HepG2 (cell line): Measurements from ENCODE around the gene HAND1. TPM values are rescaled to one million over a fixed set of nuclear protein-coding genes. Genes with fewer than 3 reads are reported as not detected.

Source experiments
- GLI4 ChIP-seq: sonication (generic); formaldehyde crosslinking; IDR thresholded peaks from 2 replicates; pipeline ENCODE4 v1.5.1; 2020; ENCODE audit warnings: missing genetic modification reagents, mild to moderate bottlenecking, moderate library complexity, borderline replicate concordance
- KDM5B ChIP-seq: sonication (generic); formaldehyde crosslinking; IDR thresholded peaks from 2 replicates; pipeline ENCODE4 v1.4.0; 2020; ENCODE audit warnings: missing genetic modification reagents, mild to moderate bottlenecking, borderline replicate concordance
- MAZ ChIP-seq, 2 experiments: sonication (generic) in 1 of 2; formaldehyde crosslinking in 1 of 2; IDR thresholded peaks; 2 replicates each; pipeline versions ENCODE4 v1.5.0 to v1.6.1; 2012 to 2020; ENCODE audit warnings: low read depth in 2 of 2, mild to moderate bottlenecking in 2 of 2, borderline replicate concordance in 1 of 2, improper control_type of control experiment in 1 of 2, low read length in 1 of 2, missing genetic modification reagents in 1 of 2, moderate library complexity in 1 of 2
- PAWR ChIP-seq: sonication (generic); formaldehyde crosslinking; IDR thresholded peaks from 2 replicates; pipeline ENCODE4 v1.4.0; 2020; ENCODE audit warnings: missing genetic modification reagents, mild to moderate bottlenecking, borderline replicate concordance
- POLR2A ChIP-seq, 2 experiments: IDR thresholded peaks; 2 replicates each; pipeline ENCODE4 v1.6.1; 2011; ENCODE audit warnings: low read depth in 2 of 2, low read length in 2 of 2, mild to moderate bottlenecking in 1 of 2, moderate library complexity in 1 of 2; ENCODE audit not compliant: insufficient read depth in 1 of 2
- RCOR2 ChIP-seq: IDR thresholded peaks from 2 replicates; pipeline ENCODE4 v1.6.1; 2016; ENCODE audit warnings: missing biosample characterization, missing genetic modification reagents
- SRSF4 ChIP-seq: fragments of 200-400 bp; formaldehyde crosslinking; IDR thresholded peaks from one replicate; pipeline ENCODE4 v1.6.1; 2018; ENCODE audit warnings: mild to moderate bottlenecking, low read depth, low read length, moderate library complexity; ENCODE audit not compliant: poor library complexity, severe bottlenecking
- STAG1 ChIP-seq: sonication (generic); formaldehyde crosslinking; IDR thresholded peaks from 2 replicates; pipeline ENCODE4 v1.4.0; 2020; ENCODE audit warnings: missing genetic modification reagents
- U2AF1 ChIP-seq: fragments of 200-400 bp; formaldehyde crosslinking; optimal IDR thresholded peaks from 2 replicates; pipeline ENCODE3; 2017; ENCODE audit warnings: mild to moderate bottlenecking, low read depth, low read length
- ZBTB1 ChIP-seq: sonication (generic); formaldehyde crosslinking; IDR thresholded peaks from 2 replicates; pipeline ENCODE4 v1.4.0; 2020; ENCODE audit warnings: missing genetic modification reagents, borderline replicate concordance
- ZNF317 ChIP-seq: sonication (generic); formaldehyde crosslinking; IDR thresholded peaks from 2 replicates; pipeline ENCODE4 v1.5.0; 2020; ENCODE audit warnings: mild to moderate bottlenecking, missing genetic modification reagents
- ZNF446 ChIP-seq: sonication (generic); formaldehyde crosslinking; IDR thresholded peaks from 2 replicates; pipeline ENCODE4 v1.5.0; 2020; ENCODE audit warnings: mild to moderate bottlenecking, missing genetic modification reagents
- ZNF451 ChIP-seq: sonication (generic); formaldehyde crosslinking; IDR thresholded peaks from 2 replicates; pipeline ENCODE4 v1.5.0; 2020; ENCODE audit warnings: mild to moderate bottlenecking, missing genetic modification reagents
- ZNF563 ChIP-seq: sonication (generic); formaldehyde crosslinking; IDR thresholded peaks from 2 replicates; pipeline ENCODE4 v1.8.0; 2022; ENCODE audit warnings: mild to moderate bottlenecking, moderate library complexity, missing genetic modification reagents
- ZNF777 ChIP-seq: sonication (generic); formaldehyde crosslinking; IDR thresholded peaks from 2 replicates; pipeline ENCODE4 v1.4.0; 2020; ENCODE audit warnings: missing genetic modification reagents
- polyA plus RNA-seq, 8 experiments: library from polyadenylated mRNA; depleted of rRNA in 3 of 8; stranded (reverse) in 7 of 8; unstranded in 1 of 8; fragments of >200 nt; fragmentation: Illumina TruSeq in 4 of 8; extraction: Trizol in 4 of 8; gene quantifications; 2 replicates each; pipeline versions ENCODE4 v1.2.1 to v1.2.3, GENCODE V29; 2011 to 2016; ENCODE audit warnings: low read depth in 4 of 8, missing spikeins in 1 of 8, mixed read lengths in 1 of 8; ENCODE audit not compliant: insufficient read depth in 1 of 8
- total RNA-seq, 5 experiments: library from RNA; depleted of rRNA; stranded (reverse); fragments of >200 nt; fragmentation: Illumina TruSeq; extraction: Trizol; gene quantifications; 2 replicates each; pipeline ENCODE4 v1.2.3, GENCODE V29; 2016; ENCODE audit warnings: low read depth in 1 of 5
- TF ChIP-seq, protein P1 (sequence below): sonication (generic); formaldehyde crosslinking; IDR thresholded peaks from 2 replicates; pipeline ENCODE4 v1.4.0; 2020; ENCODE audit warnings: missing genetic modification reagents
- TF ChIP-seq, protein P2 (sequence below), 2 experiments: sonication (generic) in 1 of 2; formaldehyde crosslinking in 1 of 2; IDR thresholded peaks; 2 replicates each; pipeline versions ENCODE4 v1.4.0 to v1.6.1; 2018 to 2020; ENCODE audit warnings: missing genetic modification reagents in 2 of 2, borderline replicate concordance in 1 of 2, low read depth in 1 of 2, mild to moderate bottlenecking in 1 of 2, missing biosample characterization in 1 of 2
- TF ChIP-seq, protein P3 (sequence below): sonication (generic); formaldehyde crosslinking; IDR thresholded peaks from 2 replicates; pipeline ENCODE4 v1.4.0; 2020; ENCODE audit warnings: missing genetic modification reagents
- TF ChIP-seq, protein P4 (sequence below): sonication (generic); formaldehyde crosslinking; IDR thresholded peaks from 2 replicates; pipeline ENCODE4 v1.4.0; 2020; ENCODE audit warnings: mild to moderate bottlenecking, missing genetic modification reagents

Gene HAND1
- total and polyA plus RNA-seq, 2 of the 13 experiments (the other 11 are each of a cell fraction or from before 2014, with no cell fraction given) = not detected

DNA sequence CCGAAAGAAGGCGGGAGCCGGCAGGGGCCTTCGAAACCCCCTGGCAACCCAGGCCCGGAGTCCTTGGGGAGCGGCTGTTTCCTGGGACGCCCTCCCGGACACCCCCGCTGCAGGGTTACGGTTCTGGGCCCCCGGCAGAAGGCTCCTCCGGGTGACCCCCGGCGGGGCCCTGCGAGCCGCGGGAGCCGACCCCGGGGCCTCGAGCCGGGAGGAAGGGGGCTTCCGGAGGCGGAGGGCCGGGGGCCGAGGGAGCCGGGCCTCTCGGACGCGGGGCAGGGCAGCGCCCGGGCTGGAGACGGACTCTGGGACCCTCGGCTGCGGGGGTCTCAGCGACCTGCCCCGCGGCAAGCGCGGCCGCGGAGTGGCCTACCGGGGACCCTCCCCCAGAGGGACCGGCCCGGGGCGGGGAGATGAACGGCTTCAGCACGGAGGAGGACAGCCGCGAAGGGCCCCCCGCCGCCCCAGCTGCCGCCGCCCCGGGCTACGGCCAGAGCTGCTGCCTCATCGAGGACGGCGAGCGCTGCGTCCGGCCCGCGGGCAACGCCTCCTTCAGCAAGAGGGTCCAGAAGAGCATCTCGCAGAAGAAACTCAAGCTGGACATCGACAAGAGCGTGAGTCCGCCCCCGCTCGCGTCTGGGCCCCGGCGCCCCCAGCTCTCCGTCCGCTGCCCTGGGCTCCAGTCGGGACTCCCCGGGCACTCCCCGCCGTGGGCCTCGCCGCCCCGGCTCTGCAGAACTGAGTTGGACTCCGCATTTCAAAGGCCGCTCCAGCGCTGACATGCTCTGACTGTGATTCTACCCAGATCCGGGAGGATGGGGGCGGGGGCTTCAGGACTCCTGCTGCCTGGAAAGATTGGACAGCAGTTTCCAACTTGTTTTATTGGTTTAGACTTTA lies 31.6 kb downstream of the HAND1 start (continued):
- TF ChIP-seq, protein P1, sequence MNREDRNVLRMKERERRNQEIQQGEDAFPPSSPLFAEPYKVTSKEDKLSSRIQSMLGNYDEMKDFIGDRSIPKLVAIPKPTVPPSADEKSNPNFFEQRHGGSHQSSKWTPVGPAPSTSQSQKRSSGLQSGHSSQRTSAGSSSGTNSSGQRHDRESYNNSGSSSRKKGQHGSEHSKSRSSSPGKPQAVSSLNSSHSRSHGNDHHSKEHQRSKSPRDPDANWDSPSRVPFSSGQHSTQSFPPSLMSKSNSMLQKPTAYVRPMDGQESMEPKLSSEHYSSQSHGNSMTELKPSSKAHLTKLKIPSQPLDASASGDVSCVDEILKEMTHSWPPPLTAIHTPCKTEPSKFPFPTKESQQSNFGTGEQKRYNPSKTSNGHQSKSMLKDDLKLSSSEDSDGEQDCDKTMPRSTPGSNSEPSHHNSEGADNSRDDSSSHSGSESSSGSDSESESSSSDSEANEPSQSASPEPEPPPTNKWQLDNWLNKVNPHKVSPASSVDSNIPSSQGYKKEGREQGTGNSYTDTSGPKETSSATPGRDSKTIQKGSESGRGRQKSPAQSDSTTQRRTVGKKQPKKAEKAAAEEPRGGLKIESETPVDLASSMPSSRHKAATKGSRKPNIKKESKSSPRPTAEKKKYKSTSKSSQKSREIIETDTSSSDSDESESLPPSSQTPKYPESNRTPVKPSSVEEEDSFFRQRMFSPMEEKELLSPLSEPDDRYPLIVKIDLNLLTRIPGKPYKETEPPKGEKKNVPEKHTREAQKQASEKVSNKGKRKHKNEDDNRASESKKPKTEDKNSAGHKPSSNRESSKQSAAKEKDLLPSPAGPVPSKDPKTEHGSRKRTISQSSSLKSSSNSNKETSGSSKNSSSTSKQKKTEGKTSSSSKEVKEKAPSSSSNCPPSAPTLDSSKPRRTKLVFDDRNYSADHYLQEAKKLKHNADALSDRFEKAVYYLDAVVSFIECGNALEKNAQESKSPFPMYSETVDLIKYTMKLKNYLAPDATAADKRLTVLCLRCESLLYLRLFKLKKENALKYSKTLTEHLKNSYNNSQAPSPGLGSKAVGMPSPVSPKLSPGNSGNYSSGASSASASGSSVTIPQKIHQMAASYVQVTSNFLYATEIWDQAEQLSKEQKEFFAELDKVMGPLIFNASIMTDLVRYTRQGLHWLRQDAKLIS (CRISPR knock-in tag) = no peak
- TF ChIP-seq GLI4 (CRISPR knock-in tag) (no peak), ZNF777 (CRISPR knock-in tag) (no peak), ZNF451 (no peak), RCOR2 (CRISPR knock-in tag) (no peak), SRSF4 (no peak), ZNF446 (no peak), KDM5B (CRISPR knock-in tag) (no peak; the same call in 1 of the 2 replicates), ZNF317 (CRISPR knock-in tag) (no peak), POLR2A (IDR thresholded peaks at IDR 0.05; ENCODE audit: insufficient read depth in 1 of 2, low read depth in 2 of 2, low read length in 2 of 2) (0 out of 4 replicates have a peak, but pooled peaks of 1 of the 2 experiments have one; percentile 36), ZNF563 (CRISPR knock-in tag) (0 out of 2 replicates have a peak, but pooled peaks have one; percentile 15), MAZ (IDR thresholded peaks at IDR 0.05; ENCODE audit: borderline replicate concordance, low read depth, low read length) (no peak), MAZ (CRISPR knock-in tag; IDR thresholded peaks at IDR 0.05; ENCODE audit: low read depth) (peak; percentile 3; the same call in 1 of the 2 replicates), U2AF1 (no peak), PAWR (no peak), ZBTB1 (no peak), STAG1 (CRISPR knock-in tag) (no peak)
- TF ChIP-seq, protein P2, sequence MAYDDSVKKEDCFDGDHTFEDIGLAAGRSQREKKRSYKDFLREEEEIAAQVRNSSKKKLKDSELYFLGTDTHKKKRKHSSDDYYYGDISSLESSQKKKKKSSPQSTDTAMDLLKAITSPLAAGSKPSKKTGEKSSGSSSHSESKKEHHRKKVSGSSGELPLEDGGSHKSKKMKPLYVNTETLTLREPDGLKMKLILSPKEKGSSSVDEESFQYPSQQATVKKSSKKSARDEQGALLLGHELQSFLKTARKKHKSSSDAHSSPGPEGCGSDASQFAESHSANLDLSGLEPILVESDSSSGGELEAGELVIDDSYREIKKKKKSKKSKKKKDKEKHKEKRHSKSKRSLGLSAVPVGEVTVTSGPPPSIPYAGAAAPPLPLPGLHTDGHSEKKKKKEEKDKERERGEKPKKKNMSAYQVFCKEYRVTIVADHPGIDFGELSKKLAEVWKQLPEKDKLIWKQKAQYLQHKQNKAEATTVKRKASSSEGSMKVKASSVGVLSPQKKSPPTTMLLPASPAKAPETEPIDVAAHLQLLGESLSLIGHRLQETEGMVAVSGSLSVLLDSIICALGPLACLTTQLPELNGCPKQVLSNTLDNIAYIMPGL (CRISPR knock-in tag; IDR thresholded peaks at IDR 0.05; ENCODE audit: borderline replicate concordance in 1 of 2, low read depth in 1 of 2) = peak in 1 of 2 experiments; percentile 34; a peak in 1 of 4 replicates
- TF ChIP-seq, protein P3, sequence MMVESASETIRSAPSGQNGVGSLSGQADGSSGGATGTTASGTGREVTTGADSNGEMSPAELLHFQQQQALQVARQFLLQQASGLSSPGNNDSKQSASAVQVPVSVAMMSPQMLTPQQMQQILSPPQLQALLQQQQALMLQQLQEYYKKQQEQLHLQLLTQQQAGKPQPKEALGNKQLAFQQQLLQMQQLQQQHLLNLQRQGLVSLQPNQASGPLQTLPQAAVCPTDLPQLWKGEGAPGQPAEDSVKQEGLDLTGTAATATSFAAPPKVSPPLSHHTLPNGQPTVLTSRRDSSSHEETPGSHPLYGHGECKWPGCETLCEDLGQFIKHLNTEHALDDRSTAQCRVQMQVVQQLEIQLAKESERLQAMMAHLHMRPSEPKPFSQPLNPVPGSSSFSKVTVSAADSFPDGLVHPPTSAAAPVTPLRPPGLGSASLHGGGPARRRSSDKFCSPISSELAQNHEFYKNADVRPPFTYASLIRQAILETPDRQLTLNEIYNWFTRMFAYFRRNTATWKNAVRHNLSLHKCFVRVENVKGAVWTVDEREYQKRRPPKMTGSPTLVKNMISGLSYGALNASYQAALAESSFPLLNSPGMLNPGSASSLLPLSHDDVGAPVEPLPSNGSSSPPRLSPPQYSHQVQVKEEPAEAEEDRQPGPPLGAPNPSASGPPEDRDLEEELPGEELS = 0 out of 2 replicates have a peak, but pooled peaks have one; percentile 18
- TF ChIP-seq, protein P4, sequence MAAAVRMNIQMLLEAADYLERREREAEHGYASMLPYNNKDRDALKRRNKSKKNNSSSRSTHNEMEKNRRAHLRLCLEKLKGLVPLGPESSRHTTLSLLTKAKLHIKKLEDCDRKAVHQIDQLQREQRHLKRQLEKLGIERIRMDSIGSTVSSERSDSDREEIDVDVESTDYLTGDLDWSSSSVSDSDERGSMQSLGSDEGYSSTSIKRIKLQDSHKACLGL (CRISPR knock-in tag) = no peak
